WI38 (cell line): Measurements from ENCODE around the gene ACACB.
A peak's percentile ranks its signal among the peaks of the same experiment; 100 is the strongest.

Experiments
- H3K4me3 ChIP-seq: 2 replicates; pipeline ENCODE4 v1.5.1; 2011; ENCODE audit warnings: low read depth, mild to moderate bottlenecking, control low read depth, low read length
- TF ChIP-seq, protein P1 (sequence below): IDR thresholded peaks from 2 replicates; pipeline ENCODE4 v1.5.1; 2012; ENCODE audit warnings: low read depth, mild to moderate bottlenecking, control low read depth, low read length

Gene ACACB

DNA sequence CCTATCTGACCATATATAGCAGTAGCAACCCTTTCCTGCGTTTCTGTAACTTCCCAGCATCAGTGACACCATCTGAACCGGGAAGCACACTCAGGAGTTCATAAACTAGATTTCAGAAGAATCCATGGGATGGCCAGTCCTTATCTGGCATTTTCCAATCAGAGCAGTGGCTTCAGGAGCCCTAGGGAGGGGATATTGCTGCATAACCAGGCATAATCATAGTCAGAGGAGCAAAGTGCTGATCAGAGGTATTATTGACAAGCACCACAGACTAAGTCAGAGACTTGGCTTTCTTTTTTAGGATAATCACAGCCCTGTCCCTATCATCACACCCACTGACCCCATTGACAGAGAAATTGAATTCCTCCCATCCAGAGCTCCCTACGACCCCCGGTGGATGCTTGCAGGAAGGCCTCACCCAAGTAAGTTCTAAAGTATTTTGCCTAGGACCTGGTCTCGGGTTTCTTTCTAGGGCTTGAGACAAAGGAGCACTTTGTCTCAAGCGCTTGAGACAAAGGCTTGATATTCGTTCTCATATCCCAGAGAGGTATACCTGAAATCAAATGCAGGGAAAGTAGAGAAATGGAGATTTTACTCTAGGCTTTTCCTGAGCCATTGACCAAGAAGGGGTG, 137.6 kb downstream of the ACACB start:
- H3K4me3 ChIP-seq, result no peak overlapping the region
- TF ChIP-seq, protein P1, sequence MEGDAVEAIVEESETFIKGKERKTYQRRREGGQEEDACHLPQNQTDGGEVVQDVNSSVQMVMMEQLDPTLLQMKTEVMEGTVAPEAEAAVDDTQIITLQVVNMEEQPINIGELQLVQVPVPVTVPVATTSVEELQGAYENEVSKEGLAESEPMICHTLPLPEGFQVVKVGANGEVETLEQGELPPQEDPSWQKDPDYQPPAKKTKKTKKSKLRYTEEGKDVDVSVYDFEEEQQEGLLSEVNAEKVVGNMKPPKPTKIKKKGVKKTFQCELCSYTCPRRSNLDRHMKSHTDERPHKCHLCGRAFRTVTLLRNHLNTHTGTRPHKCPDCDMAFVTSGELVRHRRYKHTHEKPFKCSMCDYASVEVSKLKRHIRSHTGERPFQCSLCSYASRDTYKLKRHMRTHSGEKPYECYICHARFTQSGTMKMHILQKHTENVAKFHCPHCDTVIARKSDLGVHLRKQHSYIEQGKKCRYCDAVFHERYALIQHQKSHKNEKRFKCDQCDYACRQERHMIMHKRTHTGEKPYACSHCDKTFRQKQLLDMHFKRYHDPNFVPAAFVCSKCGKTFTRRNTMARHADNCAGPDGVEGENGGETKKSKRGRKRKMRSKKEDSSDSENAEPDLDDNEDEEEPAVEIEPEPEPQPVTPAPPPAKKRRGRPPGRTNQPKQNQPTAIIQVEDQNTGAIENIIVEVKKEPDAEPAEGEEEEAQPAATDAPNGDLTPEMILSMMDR, result no peak

DNA sequence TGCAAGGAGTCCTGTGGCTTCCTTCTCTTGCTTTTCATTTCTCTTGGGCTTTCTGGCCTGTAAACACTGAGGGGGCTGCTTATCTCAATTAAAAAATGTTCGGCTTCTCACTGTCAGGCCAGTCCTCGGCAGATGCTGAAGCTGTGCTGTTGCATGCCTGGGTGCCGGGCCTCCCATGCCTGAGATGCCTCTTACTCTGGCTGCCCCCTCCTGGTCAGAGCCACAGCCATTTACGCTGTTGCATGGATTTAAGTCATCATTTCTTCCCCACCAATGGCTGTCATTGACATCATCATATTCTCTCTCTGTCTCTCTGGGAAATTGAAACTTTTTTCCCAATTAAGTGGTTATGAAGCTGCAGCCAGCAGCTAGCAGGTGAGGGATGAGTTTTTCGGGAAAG, 139.0 kb downstream of the ACACB start:
- TF ChIP-seq, protein P1, result 0 out of 2 replicates have a peak, but pooled peaks have one; percentile 11
- H3K4me3 ChIP-seq, result no peak overlapping the region

DNA sequence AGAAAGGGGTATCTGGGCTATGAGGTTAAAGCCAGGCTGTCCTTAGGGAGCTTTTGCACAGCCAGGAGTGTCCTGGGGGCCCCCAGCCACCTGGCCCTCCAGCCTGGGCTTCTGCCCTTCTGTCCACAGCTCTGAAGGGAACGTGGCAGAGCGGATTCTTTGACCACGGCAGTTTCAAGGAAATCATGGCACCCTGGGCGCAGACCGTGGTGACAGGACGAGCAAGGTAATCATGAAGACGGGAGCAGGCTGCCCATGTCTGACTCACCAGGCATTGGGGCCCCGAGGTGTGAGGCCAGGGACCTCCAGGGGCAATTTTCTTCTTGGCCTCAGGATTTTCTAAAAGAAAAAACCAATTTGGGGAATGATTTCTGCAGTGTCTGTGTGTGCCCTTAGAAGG, 139.6 kb downstream of the ACACB start:
- TF ChIP-seq, protein P1, result no peak
- no peak overlapping the region for H3K4me3 ChIP-seq

DNA sequence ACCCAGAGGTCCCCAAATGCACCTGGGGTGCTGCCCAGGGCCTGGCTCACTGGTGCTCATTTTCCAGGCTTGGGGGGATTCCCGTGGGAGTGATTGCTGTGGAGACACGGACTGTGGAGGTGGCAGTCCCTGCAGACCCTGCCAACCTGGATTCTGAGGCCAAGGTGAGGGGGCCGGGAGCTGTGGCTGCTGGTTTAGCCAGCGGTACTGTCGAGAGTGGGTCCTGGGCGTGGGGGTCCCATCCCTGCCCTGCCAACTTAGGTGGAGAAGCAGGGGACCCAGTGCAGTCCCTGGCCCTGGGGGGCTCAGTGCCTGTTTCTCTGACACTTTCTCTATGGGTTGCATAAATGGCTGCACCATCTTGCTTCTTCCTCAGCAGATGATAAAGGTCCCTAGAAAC, 141.8 kb downstream of the ACACB start:
- no peak overlapping the region for H3K4me3 ChIP-seq
- TF ChIP-seq, protein P1, result no peak

DNA sequence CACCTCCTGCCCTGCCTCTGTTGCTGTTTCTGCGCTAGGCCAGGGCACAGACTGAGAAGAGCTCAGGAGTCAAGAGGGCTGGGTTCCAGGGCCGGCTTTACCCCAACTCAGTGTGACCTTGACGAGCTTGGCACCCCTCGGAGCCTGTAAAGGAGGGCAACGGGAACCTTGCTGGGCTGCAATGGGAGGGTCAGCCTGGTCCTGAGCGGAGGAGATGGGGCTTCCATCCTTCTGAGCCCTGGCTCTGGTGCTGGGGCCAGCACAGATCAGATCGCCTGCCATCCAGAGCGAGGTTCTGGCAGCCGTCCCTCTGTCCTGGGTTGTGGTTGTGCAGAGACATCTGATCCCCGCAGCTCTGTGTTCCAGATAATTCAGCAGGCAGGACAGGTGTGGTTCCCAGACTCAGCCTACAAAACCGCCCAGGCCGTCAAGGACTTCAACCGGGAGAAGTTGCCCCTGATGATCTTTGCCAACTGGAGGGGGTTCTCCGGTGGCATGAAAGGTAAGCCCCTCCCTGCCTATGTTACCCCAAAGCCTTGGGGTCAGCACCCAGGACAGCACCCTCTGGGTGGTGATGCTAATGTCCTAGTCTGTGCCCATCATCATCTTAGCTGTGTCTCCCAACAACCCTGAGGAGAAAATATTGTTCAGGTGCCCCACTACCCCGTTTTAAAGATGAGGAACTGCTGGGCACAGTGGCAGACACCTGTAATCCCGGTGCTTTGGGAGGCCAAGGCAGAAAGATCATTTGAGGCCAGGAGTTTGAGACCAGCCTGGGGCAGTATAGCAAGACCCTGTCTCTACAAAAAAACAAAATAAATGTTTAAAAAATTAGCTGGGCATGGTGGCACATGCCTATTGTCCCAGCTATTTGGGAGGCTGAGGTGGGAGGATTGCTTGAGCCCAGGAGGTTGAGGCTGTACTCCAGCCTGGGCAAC, 142.5 kb downstream of the ACACB start:
- TF ChIP-seq, protein P1, result no peak
- no peak overlapping the region for H3K4me3 ChIP-seq

DNA sequence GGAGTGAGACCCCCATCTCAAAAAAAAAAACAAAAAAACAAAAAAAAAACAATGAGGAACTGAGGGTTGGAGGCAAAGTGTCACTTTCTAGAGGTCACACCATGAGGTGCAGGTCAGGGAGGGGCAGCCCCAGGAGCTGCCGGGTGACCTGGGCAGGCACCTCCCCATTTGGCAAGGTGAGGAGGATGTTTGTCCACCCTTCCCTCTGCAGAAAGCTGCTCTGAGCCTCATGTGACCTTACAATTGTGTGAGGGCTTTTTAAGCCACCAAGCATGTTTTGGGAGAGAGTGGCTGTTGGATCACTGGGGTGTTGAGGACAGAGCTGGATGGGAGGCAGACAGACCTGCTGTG, 143.1 kb downstream of the ACACB start:
- no peak overlapping the region for H3K4me3 ChIP-seq
- TF ChIP-seq, protein P1, result no peak

DNA sequence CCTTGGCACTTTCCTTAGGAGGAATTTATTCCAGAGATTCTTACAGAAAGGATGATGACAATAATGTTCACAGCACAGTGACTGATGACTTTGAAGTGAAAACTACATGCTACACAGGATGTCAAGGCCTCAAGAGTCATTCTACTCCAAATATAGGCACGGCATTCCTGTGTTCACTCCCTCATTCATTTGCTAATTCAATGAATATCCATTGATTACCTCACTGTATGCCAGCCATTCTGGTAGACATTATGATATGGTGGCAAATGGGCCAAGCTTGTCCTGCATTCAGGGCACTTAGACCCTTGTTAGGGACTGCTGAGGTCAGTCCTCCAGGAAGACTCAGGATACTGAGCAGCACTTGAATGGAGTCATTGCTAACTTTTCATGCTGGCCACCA, 144.7 kb downstream of the ACACB start:
- TF ChIP-seq, protein P1, result no peak

More for the DNA sequence above, 144.7 kb downstream of the ACACB start:
- H3K4me3 ChIP-seq, result no peak overlapping the region
